K562 (cell line): ENCODE data around the gene SPIRE1. TPM values are rescaled to one million over a fixed set of nuclear protein-coding genes. Genes with fewer than 3 reads are reported as not detected.

Source experiments
- ATAC-seq: fragments of 200-7000 bp; cut with Tn5 transposase; 3 replicates; pipeline ENCODE4 v1.9.1; 2020; ENCODE audit warnings: moderate library complexity
- BruUV-seq: library from RNA; stranded (reverse); fragments of 400-500 nt; replicated peaks from 2 replicates; lab custom pipeline; 2021; lab: Mats Ljungman, UMichigan
- CTCF ChIA-PET: fragments of 300-600 bp; formaldehyde crosslinking; extraction: SDS; loops from one replicate; lab custom pipeline; 2021; ENCODE audit warnings: low intra/inter-chr PET ratio; lab: Yijun Ruan, JAX
- POLR2A ChIA-PET: fragments of 300-600, 350-650 bp; sonication (Branson Sonifier 250); formaldehyde crosslinking; extraction: SDS; loops from one replicate; lab custom pipeline; 2021; ENCODE audit warnings: antibody characterized with exemption, inconsistent platforms; lab: Yijun Ruan, JAX
- DNase-seq, 4 experiments: peaks; one replicate each; pipeline versions ENCODE4 v3.0.0 to v3.0.0-alpha.2; 2011 to 2018; ENCODE audit warnings: low spot score in 3 of 4, mixed read lengths in 3 of 4; ENCODE audit errors: extremely low read depth in 1 of 4
- FAIRE-seq: peaks from 2 replicates; lab custom pipeline; 2011; peaks lifted over from hg19 to GRCh38; lab: Jason Lieb, UNC
- H2AFZ ChIP-seq: 2 replicates; pipeline ENCODE4 v1.6.0; 2011; ENCODE audit warnings: low read depth, low read length, control low read depth, inconsistent platforms
- H3K27ac ChIP-seq: fragments of 200-600 bp; 3 replicates; pipeline ENCODE4 v1.8.0; 2011; ENCODE audit warnings: low read depth, mild to moderate bottlenecking, control low read depth, inconsistent platforms, low read length, moderate library complexity, mixed read lengths; ENCODE audit errors: extremely low read depth
- H3K27me3 ChIP-seq, 2 experiments: fragments of 300-600 bp in 1 of 2; 2 replicates in 1 of 2; 3 replicates in 1 of 2; pipeline versions ENCODE4 v1.6.0 to v1.8.0; 2011; ENCODE audit warnings: inconsistent platforms in 2 of 2, low read length in 2 of 2, mild to moderate bottlenecking in 1 of 2, mixed read lengths in 1 of 2, moderate library complexity in 1 of 2; ENCODE audit not compliant: control insufficient read depth in 2 of 2, insufficient read depth in 2 of 2
- H3K36me3 ChIP-seq: fragments of 300-600 bp; 3 replicates; pipeline ENCODE4 v1.8.0; 2011; ENCODE audit warnings: mild to moderate bottlenecking, low read length, inconsistent platforms; ENCODE audit not compliant: control insufficient read depth, insufficient read depth
- H3K4me1 ChIP-seq, 2 experiments: fragments of 200-600 bp in 1 of 2; replicated peaks in 1 of 2; 2 replicates in 1 of 2; 3 replicates in 1 of 2; pipeline versions ENCODE4 v1.5.1 to v1.8.0; 2011; ENCODE audit warnings: inconsistent platforms in 2 of 2, low read length in 2 of 2, mild to moderate bottlenecking in 1 of 2, mixed read lengths in 1 of 2, moderate library complexity in 1 of 2; ENCODE audit not compliant: control insufficient read depth in 2 of 2, insufficient read depth in 2 of 2
- H3K4me2 ChIP-seq: 2 replicates; pipeline ENCODE4 v1.6.1; 2011; ENCODE audit warnings: low read length, control low read depth, inconsistent platforms, mixed read lengths; ENCODE audit not compliant: insufficient read depth
- H3K4me3 ChIP-seq: fragments of 200-600 bp; sonication (generic), shearing (Covaris generic); 2 replicates; pipeline ENCODE4 v1.5.1; 2016; ENCODE audit warnings: control low read depth, inconsistent platforms
- H3K79me2 ChIP-seq: fragments of 200-600 bp; 3 replicates; pipeline ENCODE4 v1.8.0; 2011; ENCODE audit warnings: low read length, inconsistent platforms; ENCODE audit not compliant: control insufficient read depth, insufficient read depth
- H3K9ac ChIP-seq, 2 experiments: 2 replicates each; pipeline versions ENCODE4 v1.6.0 to v1.6.1; 2011; ENCODE audit warnings: low read depth in 2 of 2, low read length in 2 of 2, control low read depth in 1 of 2, inconsistent platforms in 1 of 2, mild to moderate bottlenecking in 1 of 2, mixed read lengths in 1 of 2; ENCODE audit not compliant: insufficient read depth in 1 of 2
- H3K9me1 ChIP-seq: one replicate; pipeline ENCODE4 v1.6.0; 2011; ENCODE audit warnings: inconsistent platforms, mild to moderate bottlenecking, low read length, moderate library complexity; ENCODE audit not compliant: control insufficient read depth, insufficient read depth
- H3K9me3 ChIP-seq: replicated peaks from 2 replicates; pipeline ENCODE4 v1.5.1; 2011; ENCODE audit warnings: low read depth, low read length, inconsistent platforms; ENCODE audit not compliant: control insufficient read depth, insufficient read depth
- H4K20me1 ChIP-seq: replicated peaks from 2 replicates; pipeline ENCODE4 v1.6.1; 2011; ENCODE audit warnings: low read length, inconsistent platforms, mixed read lengths; ENCODE audit not compliant: control insufficient read depth, insufficient read depth
- ARHGAP35 ChIP-seq: fragments of 450-650 bp; IDR thresholded peaks from 2 replicates; pipeline ENCODE4 v1.6.1; 2018; ENCODE audit not compliant: partially characterized antibody
- CREM ChIP-seq: IDR thresholded peaks from 2 replicates; pipeline ENCODE4 v1.6.1; 2014; ENCODE audit warnings: antibody characterized with exemption, low read depth
- HNRNPLL ChIP-seq: fragments of 200-400 bp; formaldehyde crosslinking; IDR thresholded peaks from 2 replicates; pipeline ENCODE4 v1.6.1; 2017; ENCODE audit warnings: low read length, low read depth, mild to moderate bottlenecking; ENCODE audit not compliant: poor library complexity, severe bottlenecking
- NBN ChIP-seq: fragments of 450-650 bp; IDR thresholded peaks from 2 replicates; pipeline ENCODE4 v1.6.1; 2016; ENCODE audit warnings: low read depth, mild to moderate bottlenecking
- PCBP2 ChIP-seq: fragments of 200-400 bp; formaldehyde crosslinking; IDR thresholded peaks from 2 replicates; pipeline ENCODE4 v1.6.1; 2018; ENCODE audit warnings: low read length, low read depth, mild to moderate bottlenecking, moderate library complexity; ENCODE audit not compliant: poor library complexity, severe bottlenecking
- RNF2 ChIP-seq: sonication (generic); IDR thresholded peaks from 2 replicates; pipeline ENCODE4 v1.6.1; 2016
- WGBS: fragments of 100-300 bp; shearing (Covaris generic); methylation state at CpG from one replicate; pipeline ENCODE4 v1.1.6; 2016; ENCODE audit warnings: low coverage, mixed read lengths; ENCODE audit not compliant: insufficient coverage; ENCODE audit errors: missing lambda C conversion rate; 5-methylcytosine and 5-hydroxymethylcytosine counted together
- in situ Hi-C: fragments of 300-500 bp; cut with MboI; formaldehyde crosslinking; loops from 4 replicates; pipeline ENCODE4 v1.15.0; 2018; ENCODE audit warnings: inconsistent platforms, mixed read lengths
- intact Hi-C: fragments of 100-400 bp; cut with micrococcal nuclease; formaldehyde crosslinking; loops from 2 replicates; pipeline ENCODE4 v1.14.2; 2022
- polyA plus RNA-seq, 8 experiments: library from polyadenylated mRNA; depleted of rRNA in 4 of 8; stranded (reverse) in 5 of 8; unstranded in 3 of 8; fragments of >200 nt; fragmentation: Nextera tagmentation in 2 of 8; fragmentation: Illumina TruSeq in 1 of 8; extraction: Ambion mirVana in 2 of 8; extraction: Trizol in 1 of 8; gene quantifications; 2 replicates each; pipeline versions ENCODE4 v1.2.1 to v1.2.3, GENCODE V29; 2011 to 2014; ENCODE audit warnings: inconsistent platforms in 1 of 8, missing spikeins in 1 of 8
- total RNA-seq, 7 experiments: library from RNA; depleted of rRNA in 6 of 7; stranded (reverse); fragments of >200 nt in 6 of 7; fragmentation: Illumina TruSeq in 2 of 7; extraction: Trizol in 2 of 7; gene quantifications; 2 replicates each; pipeline versions ENCODE4 v1.2.1 to v1.2.3, GENCODE V29; 2011 to 2021; ENCODE audit warnings: low replicate concordance in 1 of 7
- TF ChIP-seq, protein P1 (sequence below), 2 experiments: IDR thresholded peaks in 1 of 2; conservative IDR thresholded peaks in 1 of 2; 2 replicates each; pipeline ENCODE4 v1.6.1; 2016; ENCODE audit warnings: low read depth in 2 of 2, mild to moderate bottlenecking in 1 of 2, missing compliant biosample characterization in 1 of 2, missing genetic modification characterization in 1 of 2, moderate library complexity in 1 of 2
- TF ChIP-seq, protein P2 (sequence below): sonication (generic); formaldehyde crosslinking; IDR thresholded peaks from 2 replicates; pipeline ENCODE4 v1.8.0; 2022; ENCODE audit warnings: missing genetic modification reagents, mild to moderate bottlenecking, borderline replicate concordance
- TF ChIP-seq, protein P3 (sequence below), 2 experiments: fragments of 450-650 bp; IDR thresholded peaks; 2 replicates each; pipeline ENCODE4 v1.6.1; 2018; ENCODE audit warnings: mild to moderate bottlenecking in 2 of 2, low read depth in 1 of 2; ENCODE audit not compliant: partially characterized antibody in 2 of 2

Gene SPIRE1
- total and polyA plus RNA-seq, 9 of the 15 experiments (the other 6 are each of a cell fraction or from before 2014, with no cell fraction given): 2.9 to 14.0 (median 10.2) TPM

DNA sequence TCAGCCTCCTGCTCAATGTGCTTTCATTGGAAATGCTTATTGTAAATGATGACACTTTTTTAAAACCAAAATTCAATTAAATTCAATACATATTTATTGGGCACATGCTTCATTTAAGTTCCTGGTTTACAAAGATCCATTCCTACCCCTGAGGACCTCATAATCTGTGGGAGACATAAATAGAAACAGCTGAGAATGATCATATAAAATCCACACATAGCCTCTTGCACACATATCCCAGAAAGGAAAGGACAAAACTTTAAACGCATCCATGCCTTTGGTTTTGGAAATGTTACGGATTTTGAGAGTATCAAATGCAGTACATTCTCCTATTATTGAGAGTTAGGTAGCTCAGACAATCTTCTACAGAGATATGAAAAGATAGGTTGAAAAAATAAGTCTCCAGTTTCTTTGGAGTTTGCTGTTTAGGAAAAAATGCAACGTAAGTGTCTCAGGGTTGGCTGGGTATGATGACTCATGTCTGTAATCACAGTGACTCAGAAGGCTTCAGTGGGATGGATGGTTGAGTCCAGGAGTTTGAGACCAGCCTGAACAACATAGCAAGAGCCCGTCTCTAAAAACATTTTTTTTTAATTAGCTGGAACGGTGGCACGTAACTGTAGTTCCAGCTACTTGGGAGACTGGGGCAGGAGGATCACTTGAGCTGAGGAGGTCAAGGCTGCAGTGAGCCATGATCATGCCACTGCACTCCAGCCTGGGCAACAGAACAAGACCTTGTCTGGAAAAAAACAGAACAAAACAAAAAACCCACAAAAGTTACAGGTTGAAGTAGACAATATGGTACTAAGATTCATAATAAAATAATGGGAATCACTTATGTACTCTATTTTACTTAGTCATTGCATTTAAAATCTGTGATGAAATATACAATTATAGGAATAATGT, 254.1 kb downstream of the SPIRE1 start (continued):
- TF ChIP-seq, protein P1, sequence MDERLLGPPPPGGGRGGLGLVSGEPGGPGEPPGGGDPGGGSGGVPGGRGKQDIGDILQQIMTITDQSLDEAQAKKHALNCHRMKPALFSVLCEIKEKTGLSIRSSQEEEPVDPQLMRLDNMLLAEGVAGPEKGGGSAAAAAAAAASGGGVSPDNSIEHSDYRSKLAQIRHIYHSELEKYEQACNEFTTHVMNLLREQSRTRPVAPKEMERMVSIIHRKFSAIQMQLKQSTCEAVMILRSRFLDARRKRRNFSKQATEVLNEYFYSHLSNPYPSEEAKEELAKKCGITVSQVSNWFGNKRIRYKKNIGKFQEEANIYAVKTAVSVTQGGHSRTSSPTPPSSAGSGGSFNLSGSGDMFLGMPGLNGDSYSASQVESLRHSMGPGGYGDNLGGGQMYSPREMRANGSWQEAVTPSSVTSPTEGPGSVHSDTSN (CRISPR knock-in tag; IDR thresholded peaks at IDR 0.05; ENCODE audit: low read depth): no peak
- TF ChIP-seq, protein P1 (tag; conservative IDR thresholded peaks at IDR 0.05; ENCODE audit: low read depth): no peak
- peak; percentile 58 for TF ChIP-seq CREM
- TF ChIP-seq, protein P2, sequence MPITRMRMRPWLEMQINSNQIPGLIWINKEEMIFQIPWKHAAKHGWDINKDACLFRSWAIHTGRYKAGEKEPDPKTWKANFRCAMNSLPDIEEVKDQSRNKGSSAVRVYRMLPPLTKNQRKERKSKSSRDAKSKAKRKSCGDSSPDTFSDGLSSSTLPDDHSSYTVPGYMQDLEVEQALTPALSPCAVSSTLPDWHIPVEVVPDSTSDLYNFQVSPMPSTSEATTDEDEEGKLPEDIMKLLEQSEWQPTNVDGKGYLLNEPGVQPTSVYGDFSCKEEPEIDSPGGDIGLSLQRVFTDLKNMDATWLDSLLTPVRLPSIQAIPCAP: no peak

DNA sequence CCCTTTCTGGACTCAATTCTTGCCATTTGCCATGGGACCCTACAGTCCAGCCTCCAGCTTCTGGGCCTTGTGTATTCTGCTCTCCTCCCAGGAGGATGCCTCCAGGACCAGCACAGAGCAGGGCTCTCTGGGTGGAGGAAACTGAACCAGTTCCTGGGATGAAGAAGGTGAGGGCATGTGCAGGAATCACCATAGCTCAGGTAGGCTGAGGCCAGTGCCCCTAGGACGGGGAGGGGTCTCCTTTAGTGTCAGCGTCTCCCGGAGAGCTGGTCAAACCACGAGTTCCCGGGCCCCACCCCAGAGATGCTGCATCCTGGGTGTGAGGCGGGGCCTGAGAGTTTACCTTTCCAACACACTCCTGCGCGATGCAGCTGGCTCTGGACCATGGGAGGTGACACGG, 256.0 kb downstream of the SPIRE1 start:
- BruUV-seq: no TSS peak
- CTCF ChIA-PET: no interaction called here
- no peak overlapping the region for H3K27ac ChIP-seq
- no peak overlapping the region for H2AFZ ChIP-seq
- intact Hi-C loops (no loop called here), in situ Hi-C loops (no loop called here)
- H3K9me1 ChIP-seq: no peaks in the 10 kb centered on the region
- H3K4me2 ChIP-seq: no peak overlapping the region
- 47% methylated on average over 4 of the region's 9 CpGs for WGBS
- peak in 2 of 4 experiments; percentile 5 to 6 for DNase-seq
- FAIRE-seq: no peak
- H4K20me1 ChIP-seq: no peaks in the 10 kb centered on the region
- peaks cover 1 to 2% of the 10 kb centered on the region in 2 experiments; a peak in 2 of 5 replicates for H3K27me3 ChIP-seq
- no peaks in the 10 kb centered on the region for H3K79me2 ChIP-seq
- no peak; the same call in 2 of the 3 replicates for ATAC-seq
- no peaks in the 10 kb centered on the region for H3K9me3 ChIP-seq
- H3K4me1 ChIP-seq: peaks cover 22 to 26% of the 10 kb centered on the region in 2 experiments; a peak in 4 of 5 replicates
- no peak overlapping the region for H3K4me3 ChIP-seq
- H3K9ac ChIP-seq: no peak overlapping the region
- POLR2A ChIA-PET: interaction anchor here (1.0 kb wide), 1 partner anchor 26 kb away, joined by 3 read pairs; no protein-coding TSS in a partner anchor
- H3K36me3 ChIP-seq: no peaks in the 10 kb centered on the region
- TF ChIP-seq HNRNPLL (no peak), CREM (no peak), NBN (no peak), ARHGAP35 (no peak), PCBP2 (no peak), RNF2 (no peak)
- TF ChIP-seq, protein P3, sequence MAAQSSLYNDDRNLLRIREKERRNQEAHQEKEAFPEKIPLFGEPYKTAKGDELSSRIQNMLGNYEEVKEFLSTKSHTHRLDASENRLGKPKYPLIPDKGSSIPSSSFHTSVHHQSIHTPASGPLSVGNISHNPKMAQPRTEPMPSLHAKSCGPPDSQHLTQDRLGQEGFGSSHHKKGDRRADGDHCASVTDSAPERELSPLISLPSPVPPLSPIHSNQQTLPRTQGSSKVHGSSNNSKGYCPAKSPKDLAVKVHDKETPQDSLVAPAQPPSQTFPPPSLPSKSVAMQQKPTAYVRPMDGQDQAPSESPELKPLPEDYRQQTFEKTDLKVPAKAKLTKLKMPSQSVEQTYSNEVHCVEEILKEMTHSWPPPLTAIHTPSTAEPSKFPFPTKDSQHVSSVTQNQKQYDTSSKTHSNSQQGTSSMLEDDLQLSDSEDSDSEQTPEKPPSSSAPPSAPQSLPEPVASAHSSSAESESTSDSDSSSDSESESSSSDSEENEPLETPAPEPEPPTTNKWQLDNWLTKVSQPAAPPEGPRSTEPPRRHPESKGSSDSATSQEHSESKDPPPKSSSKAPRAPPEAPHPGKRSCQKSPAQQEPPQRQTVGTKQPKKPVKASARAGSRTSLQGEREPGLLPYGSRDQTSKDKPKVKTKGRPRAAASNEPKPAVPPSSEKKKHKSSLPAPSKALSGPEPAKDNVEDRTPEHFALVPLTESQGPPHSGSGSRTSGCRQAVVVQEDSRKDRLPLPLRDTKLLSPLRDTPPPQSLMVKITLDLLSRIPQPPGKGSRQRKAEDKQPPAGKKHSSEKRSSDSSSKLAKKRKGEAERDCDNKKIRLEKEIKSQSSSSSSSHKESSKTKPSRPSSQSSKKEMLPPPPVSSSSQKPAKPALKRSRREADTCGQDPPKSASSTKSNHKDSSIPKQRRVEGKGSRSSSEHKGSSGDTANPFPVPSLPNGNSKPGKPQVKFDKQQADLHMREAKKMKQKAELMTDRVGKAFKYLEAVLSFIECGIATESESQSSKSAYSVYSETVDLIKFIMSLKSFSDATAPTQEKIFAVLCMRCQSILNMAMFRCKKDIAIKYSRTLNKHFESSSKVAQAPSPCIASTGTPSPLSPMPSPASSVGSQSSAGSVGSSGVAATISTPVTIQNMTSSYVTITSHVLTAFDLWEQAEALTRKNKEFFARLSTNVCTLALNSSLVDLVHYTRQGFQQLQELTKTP (IDR thresholded peaks at IDR 0.05; ENCODE audit: low read depth in 1 of 2, partially characterized antibody in 2 of 2): no peak
